Urinary bladder (tissue), 4 donors: Measurements from ENCODE around the gene ADAMTS17. TPM values are rescaled to one million over a fixed set of nuclear protein-coding genes. Genes with fewer than 3 reads are reported as not detected.
A peak's percentile ranks its signal among the peaks of the same experiment; 100 is the strongest.

Experiments used
- DNase-seq: peaks from one replicate; pipeline ENCODE4 v3.0.0-alpha.2; 2015; ENCODE audit errors: extremely low spot score
- H3K27ac ChIP-seq: one replicate; pipeline ENCODE4 v1.5.1; 2013; ENCODE audit warnings: low read depth, mild to moderate bottlenecking, moderate library complexity
- H3K36me3 ChIP-seq: one replicate; pipeline ENCODE4 v1.6.1; 2013; ENCODE audit warnings: mild to moderate bottlenecking, moderate library complexity; ENCODE audit not compliant: insufficient read depth
- H3K4me1 ChIP-seq: one replicate; pipeline ENCODE4 v1.6.1; 2013; ENCODE audit warnings: mild to moderate bottlenecking, moderate library complexity; ENCODE audit not compliant: insufficient read depth
- H3K4me3 ChIP-seq: one replicate; pipeline ENCODE4 v1.5.1; 2013; ENCODE audit warnings: low read depth, low read length
- WGBS: extraction: QIAGEN DNeasy Blood & Tissue Kit; methylation state at CpG from one replicate; pipeline ENCODE4 v1.1.7; 2013; 5-methylcytosine and 5-hydroxymethylcytosine counted together
- polyA plus RNA-seq: library from polyadenylated mRNA; stranded (reverse); fragments of 200-250 nt; gene quantifications from one replicate; pipeline ENCODE4 v1.2.3, GENCODE V29; 2013
- total RNA-seq: library from RNA; depleted of rRNA; stranded (reverse); fragments of >200 nt; gene quantifications from one replicate; pipeline ENCODE4 v1.2.3, GENCODE V29; 2014
- donor health status: healthy with polysubstance abuse.
- donor health status: healthy.

Gene ADAMTS17
- total RNA-seq = 10.7 TPM
- 2.8 TPM for polyA plus RNA-seq

GRCh38 chr15:100341750-100342560, at the start of gene ADAMTS17:
ADAMTS17 (minus strand) TSS chr15:100341975; CDS start chr15:100341899, 76 bp downstream.
- H3K36me3 ChIP-seq = no peaks in the 10 kb centered on the region
- 3% methylated on average over 59 of the region's 59 CpGs for WGBS
- H3K27ac ChIP-seq = peak within 1 kb of the TSS; percentile 2
- peaks cover 1% of the 10 kb centered on the region for H3K4me1 ChIP-seq
- H3K4me3 ChIP-seq = peak within 1 kb of the TSS; percentile 76
- DNase-seq = peak; percentile 94

GRCh38 chr15:100385300-100386050, 43.7 kb upstream of the ADAMTS17 start:
- Histone ChIP-seq H3K36me3 (no peaks in the 10 kb centered on the region), H3K4me1 (no peaks in the 10 kb centered on the region), H3K4me3 (no peak overlapping the region), H3K27ac (no peak overlapping the region)
- WGBS = 90% methylated on average over 3 of the region's 3 CpGs
- no peak for DNase-seq

GRCh38 chr15:100384108-100384410, 42.3 kb upstream of the ADAMTS17 start:
- Histone ChIP-seq H3K27ac (no peak overlapping the region), H3K4me3 (no peak overlapping the region), H3K4me1 (no peaks in the 10 kb centered on the region), H3K36me3 (no peaks in the 10 kb centered on the region)
- WGBS = 83% methylated on average over 10 of the region's 10 CpGs
- no peak for DNase-seq

GRCh38 chr15:100383302-100384107, 41.7 kb upstream of the ADAMTS17 start:
- no peak overlapping the region for H3K27ac ChIP-seq
- no peak overlapping the region for H3K4me3 ChIP-seq
- 40% methylated on average over 3 of the region's 3 CpGs for WGBS
- H3K4me1 ChIP-seq = no peaks in the 10 kb centered on the region
- H3K36me3 ChIP-seq = no peaks in the 10 kb centered on the region
- DNase-seq = no peak

- Histone ChIP-seq H3K4me1 (no peaks in the 10 kb centered on the region), H3K36me3 (no peaks in the 10 kb centered on the region), H3K27ac (no peak overlapping the region), H3K4me3 (peak overlapping the region; percentile 51)
- 11% methylated on average over 8 of the region's 8 CpGs for WGBS
- DNase-seq = no peak
Observed at GRCh38 chr15:100373942-100374341, 32.2 kb upstream of the ADAMTS17 start.

GRCh38 chr15:100373120-100373896, 31.5 kb upstream of the ADAMTS17 start:
- 3% methylated on average over 80 of the region's 82 CpGs for WGBS
- Histone ChIP-seq H3K27ac (no peak overlapping the region), H3K36me3 (no peaks in the 10 kb centered on the region), H3K4me1 (no peaks in the 10 kb centered on the region), H3K4me3 (peak overlapping the region; percentile 51)
- no peak for DNase-seq

GRCh38 chr15:100372739-100373119, 31.0 kb upstream of the ADAMTS17 start:
- WGBS = 22% methylated on average over 9 of the region's 9 CpGs
- Histone ChIP-seq H3K36me3 (no peaks in the 10 kb centered on the region), H3K4me3 (peak overlapping the region; percentile 51), H3K4me1 (no peaks in the 10 kb centered on the region), H3K27ac (no peak overlapping the region)
- no peak for DNase-seq

GRCh38 chr15:100355342-100355741, 13.6 kb upstream of the ADAMTS17 start:
- Histone ChIP-seq H3K36me3 (no peaks in the 10 kb centered on the region), H3K4me1 (no peaks in the 10 kb centered on the region), H3K4me3 (no peak overlapping the region), H3K27ac (no peak overlapping the region)
- 73% methylated on average over 2 of the region's 2 CpGs for WGBS
- DNase-seq = no peak

- DNase-seq = no peak
- 86% methylated on average over 3 of the region's 3 CpGs for WGBS
- Histone ChIP-seq H3K27ac (no peak overlapping the region), H3K36me3 (no peaks in the 10 kb centered on the region), H3K4me3 (no peak overlapping the region), H3K4me1 (no peaks in the 10 kb centered on the region)
Observed at GRCh38 chr15:100353449-100353848, 11.7 kb upstream of the ADAMTS17 start.

GRCh38 chr15:100350434-100351226, 8.9 kb upstream of the ADAMTS17 start:
- WGBS = 20% methylated on average over 19 of the region's 19 CpGs
- DNase-seq = peak; percentile 64

GRCh38 chr15:100349696-100350433, 8.1 kb upstream of the ADAMTS17 start:
- H3K27ac ChIP-seq = peak overlapping the region; percentile 91
- peak overlapping the region; percentile 53 for H3K4me3 ChIP-seq
- DNase-seq = peak; percentile 90
- WGBS = under 1% methylated on average over 43 of the region's 43 CpGs
- no peaks in the 10 kb centered on the region for H3K4me1 ChIP-seq
- H3K36me3 ChIP-seq = no peaks in the 10 kb centered on the region

More at GRCh38 chr15:100350434-100351226, 8.9 kb upstream of the ADAMTS17 start:
- no peaks in the 10 kb centered on the region for H3K4me1 ChIP-seq
- H3K36me3 ChIP-seq = no peaks in the 10 kb centered on the region
- H3K27ac ChIP-seq = peak overlapping the region; percentile 77
- H3K4me3 ChIP-seq = peak overlapping the region; percentile 53

GRCh38 chr15:100349321-100349695, 7.5 kb upstream of the ADAMTS17 start:
- H3K27ac ChIP-seq = peak overlapping the region; percentile 91
- no peaks in the 10 kb centered on the region for H3K4me1 ChIP-seq
- H3K36me3 ChIP-seq = no peaks in the 10 kb centered on the region
- no peak for DNase-seq
- 59% methylated on average over 17 of the region's 17 CpGs for WGBS
- H3K4me3 ChIP-seq = peak overlapping the region; percentile 53
